Mucosa of gallbladder (tissue), 1 donor: ENCODE results near the gene ACP3. TPM values are rescaled to one million over a fixed set of nuclear protein-coding genes. Genes with fewer than 3 reads are reported as not detected.

Experiments used
- DNase-seq: peaks from one replicate; pipeline ENCODE4 v3.0.0-alpha.2; 2020; ENCODE audit warnings: low spot score
- total RNA-seq: library from RNA; stranded (reverse); gene quantifications from one replicate; pipeline ENCODE4 v1.2.1, GENCODE V29; 2021
- donor health status: DM: no; HTN: no; CAD: no.

ACP3 gene
- total RNA-seq, 1 donor from 2014 or later = 2.1 TPM

GRCh38 chr3:132315851-132316250 lies 1.4 kb upstream of the ACP3 start:
- DNase-seq = no peak

GRCh38 chr3:132318451-132318850 lies 1.2 kb downstream of the ACP3 start:
- no peak for DNase-seq

- no peak for DNase-seq
Measured at GRCh38 chr3:132321304-132321703, 4.1 kb downstream of the ACP3 start.

GRCh38 chr3:132325103-132325606 lies 7.9 kb downstream of the ACP3 start:
- DNase-seq = no peak

- no peak for DNase-seq
Measured at GRCh38 chr3:132325634-132326033, 8.4 kb downstream of the ACP3 start.

GRCh38 chr3:132326251-132326650 lies 9.0 kb downstream of the ACP3 start:
- DNase-seq = no peak

- DNase-seq = no peak
Measured at GRCh38 chr3:132332082-132332481, 14.9 kb downstream of the ACP3 start.

- no peak for DNase-seq
Measured at GRCh38 chr3:132332508-132332907, 15.3 kb downstream of the ACP3 start.

- DNase-seq = no peak
Measured at GRCh38 chr3:132341746-132342145, 24.5 kb downstream of the ACP3 start.

GRCh38 chr3:132342183-132342582 lies 25.0 kb downstream of the ACP3 start:
- DNase-seq = no peak

- DNase-seq = no peak
Measured at GRCh38 chr3:132342610-132343009, 25.4 kb downstream of the ACP3 start.

GRCh38 chr3:132343018-132343612 lies 25.9 kb downstream of the ACP3 start:
- peak; percentile 59 for DNase-seq

GRCh38 chr3:132344666-132345280 lies 27.6 kb downstream of the ACP3 start:
- no peak for DNase-seq

- no peak for DNase-seq
Measured at GRCh38 chr3:132346841-132347736, 29.9 kb downstream of the ACP3 start.

GRCh38 chr3:132347811-132348210 lies 30.6 kb downstream of the ACP3 start:
- no peak for DNase-seq

- DNase-seq = no peak
Measured at GRCh38 chr3:132348531-132348930, 31.3 kb downstream of the ACP3 start.

- DNase-seq = no peak
Measured at GRCh38 chr3:132350814-132351213, 33.6 kb downstream of the ACP3 start.

GRCh38 chr3:132351222-132351806 lies 34.1 kb downstream of the ACP3 start:
- no peak for DNase-seq

- DNase-seq = peak; percentile 71
Measured at GRCh38 chr3:132352556-132353143, 35.4 kb downstream of the ACP3 start.

GRCh38 chr3:132354916-132355702 lies 37.9 kb downstream of the ACP3 start:
- no peak for DNase-seq

GRCh38 chr3:132356568-132356967 lies 39.4 kb downstream of the ACP3 start:
- no peak for DNase-seq
